Large intestine (tissue), 1 donor: ENCODE data around the gene MFSD6. TPM values are rescaled to one million over a fixed set of nuclear protein-coding genes. Genes with fewer than 3 reads are reported as not detected.

Experiments
- polyA plus RNA-seq: library from polyadenylated mRNA; unstranded; fragments of 120-200 nt; gene quantifications from one replicate; pipeline ENCODE4 v1.2.1, GENCODE V29; 2013

Gene MFSD6
- polyA plus RNA-seq, 1 donor, result 21.8 TPM

Other genes starting within 250 kb of the MFSD6 start
- 46.6 TPM for gene HIBCH, start 88.5 kb upstream of the MFSD6 start, polyA plus RNA-seq
- 40.0 TPM for gene INPP1, start 64.8 kb upstream of the MFSD6 start, polyA plus RNA-seq
- gene NEMP2, start 126.4 kb downstream of the MFSD6 start, polyA plus RNA-seq, result 5.2 TPM
- 48.3 TPM for gene NAB1, start 240.7 kb downstream of the MFSD6 start, polyA plus RNA-seq